ENCODE measurements around the gene RFC2. TPM values are rescaled to one million over a fixed set of nuclear protein-coding genes. Genes with fewer than 3 reads are reported as not detected.

RFC2 gene
- total RNA-seq, 4 donors from 2014 or later = 8.2 to 15.2 (median 12.7) TPM

DNA sequence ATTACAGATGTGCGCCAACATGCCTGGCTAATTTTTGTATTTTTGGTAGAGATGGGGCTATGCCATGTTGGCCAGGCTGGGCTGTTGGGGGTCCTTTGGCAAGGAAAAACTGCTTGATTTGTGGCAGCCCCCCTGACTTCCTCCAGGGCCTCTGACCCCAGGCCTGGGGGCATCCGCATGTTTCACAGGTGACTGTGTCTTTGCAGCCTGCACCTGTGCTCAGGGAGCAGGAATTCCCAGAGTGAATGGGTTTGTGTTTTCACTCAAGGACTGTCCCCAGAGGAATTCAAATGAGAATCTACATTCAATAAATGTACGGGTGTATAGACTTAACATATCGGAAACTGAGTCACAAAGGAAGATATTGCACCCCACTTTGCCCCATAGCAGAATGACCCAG is 23.4 kb upstream of the RFC2 start:
- H3K36me3 ChIP-seq = no peaks in the 10 kb centered on the region
- no peak overlapping the region for H3K4me3 ChIP-seq
- no peak for TF ChIP-seq POLR2A (IDR thresholded peaks at IDR 0.05)
- TF ChIP-seq, protein P1, sequence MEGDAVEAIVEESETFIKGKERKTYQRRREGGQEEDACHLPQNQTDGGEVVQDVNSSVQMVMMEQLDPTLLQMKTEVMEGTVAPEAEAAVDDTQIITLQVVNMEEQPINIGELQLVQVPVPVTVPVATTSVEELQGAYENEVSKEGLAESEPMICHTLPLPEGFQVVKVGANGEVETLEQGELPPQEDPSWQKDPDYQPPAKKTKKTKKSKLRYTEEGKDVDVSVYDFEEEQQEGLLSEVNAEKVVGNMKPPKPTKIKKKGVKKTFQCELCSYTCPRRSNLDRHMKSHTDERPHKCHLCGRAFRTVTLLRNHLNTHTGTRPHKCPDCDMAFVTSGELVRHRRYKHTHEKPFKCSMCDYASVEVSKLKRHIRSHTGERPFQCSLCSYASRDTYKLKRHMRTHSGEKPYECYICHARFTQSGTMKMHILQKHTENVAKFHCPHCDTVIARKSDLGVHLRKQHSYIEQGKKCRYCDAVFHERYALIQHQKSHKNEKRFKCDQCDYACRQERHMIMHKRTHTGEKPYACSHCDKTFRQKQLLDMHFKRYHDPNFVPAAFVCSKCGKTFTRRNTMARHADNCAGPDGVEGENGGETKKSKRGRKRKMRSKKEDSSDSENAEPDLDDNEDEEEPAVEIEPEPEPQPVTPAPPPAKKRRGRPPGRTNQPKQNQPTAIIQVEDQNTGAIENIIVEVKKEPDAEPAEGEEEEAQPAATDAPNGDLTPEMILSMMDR (IDR thresholded peaks at IDR 0.05 in 4 of 5, conservative IDR thresholded peaks at IDR 0.05 in 1 of 5) = no peak
- DNase-seq (no peak), ATAC-seq (no peak)
- H3K27ac ChIP-seq = no peak overlapping the region
- H3K9me3 ChIP-seq = no peaks in the 10 kb centered on the region
- intact Hi-C loops (cut with DNase I; ENCODE audit: low total_unique reads) (no loop called here), in situ Hi-C loops (cut with MboI; ENCODE audit: low sequenced_read_pairs in 4 of 4) (no loop called here)
- H3K4me1 ChIP-seq = no peaks in the 10 kb centered on the region
- no peaks in the 10 kb centered on the region for H3K27me3 ChIP-seq

DNA sequence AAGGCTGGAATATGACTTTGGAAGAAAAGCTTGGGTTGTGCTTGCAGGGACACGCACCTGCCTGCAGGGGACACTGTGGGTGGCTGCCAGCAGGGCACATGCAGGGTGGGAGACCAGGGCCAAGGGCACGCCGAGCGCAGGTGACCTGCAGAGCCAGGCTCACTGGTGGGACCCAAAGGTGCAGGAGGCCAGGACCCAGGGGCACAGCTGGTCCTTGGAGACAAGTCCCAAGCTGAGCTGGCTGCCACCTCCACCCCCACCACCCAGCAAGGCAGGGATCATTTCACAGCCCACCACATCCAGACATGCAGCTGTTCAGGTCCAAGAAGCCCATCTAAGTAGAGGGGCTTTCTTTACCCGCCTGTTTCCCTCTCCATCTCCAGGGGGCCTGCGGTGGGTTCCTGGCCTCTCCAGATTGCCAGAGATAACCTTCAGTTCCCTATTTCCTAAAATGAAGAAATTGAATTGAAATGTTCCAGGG is 21.2 kb upstream of the RFC2 start:
- H3K4me1 ChIP-seq = peaks cover 0 to 5% of the 10 kb centered on the region in 2 donors
- H3K27ac ChIP-seq = no peak overlapping the region
- in situ Hi-C loops (cut with MboI; ENCODE audit: low sequenced_read_pairs in 4 of 4) = no loop called here

GRCh38 chr7:74272305-74273038 is 18.3 kb upstream of the RFC2 start:
- Histone ChIP-seq H3K27ac (peak overlapping the region; percentile 67 to 77 (median 74)), H3K4me3 (peak overlapping the region in 2 of 4 donors; percentile 3 to 13), H3K27me3 (no peaks in the 10 kb centered on the region), H3K9me3 (no peaks in the 10 kb centered on the region), H3K4me1 (peaks cover 0 to 5% of the 10 kb centered on the region in 2 donors), H3K36me3 (no peaks in the 10 kb centered on the region)
- in situ Hi-C loops (cut with MboI; ENCODE audit: low sequenced_read_pairs in 4 of 4) (no loop called here), intact Hi-C loops (cut with DNase I; ENCODE audit: low total_unique reads) (no loop called here)
- TF ChIP-seq, protein P1 (IDR thresholded peaks at IDR 0.05 in 4 of 5, conservative IDR thresholded peaks at IDR 0.05 in 1 of 5) = no peak
- peak in 1 of 2 donors; percentile 23 for TF ChIP-seq POLR2A (IDR thresholded peaks at IDR 0.05)
- ATAC-seq = peak; percentile 58 to 61
- DNase-seq = peak; percentile 32 to 57

More for the DNA sequence above, 21.2 kb upstream of the RFC2 start:
- intact Hi-C loops (cut with DNase I; ENCODE audit: low total_unique reads) = no loop called here
- Histone ChIP-seq H3K36me3 (no peaks in the 10 kb centered on the region), H3K27me3 (no peaks in the 10 kb centered on the region), H3K9me3 (no peaks in the 10 kb centered on the region), H3K4me3 (no peak overlapping the region)
- no peak for DNase-seq
- no peak for ATAC-seq
- TF ChIP-seq, protein P1 (IDR thresholded peaks at IDR 0.05 in 4 of 5, conservative IDR thresholded peaks at IDR 0.05 in 1 of 5) = peak in 2 of 5 experiments; percentile 9 to 26
- TF ChIP-seq POLR2A (IDR thresholded peaks at IDR 0.05) = no peak

- Histone ChIP-seq H3K27me3 (no peaks in the 10 kb centered on the region), H3K27ac (peak overlapping the region; percentile 67 to 77 (median 74)), H3K36me3 (no peaks in the 10 kb centered on the region), H3K4me1 (peaks cover 0 to 5% of the 10 kb centered on the region in 2 donors), H3K4me3 (peak overlapping the region in 2 of 4 donors; percentile 3 to 13), H3K9me3 (no peaks in the 10 kb centered on the region)
- intact Hi-C loops (cut with DNase I; ENCODE audit: low total_unique reads) = no loop called here
- ATAC-seq (no peak), DNase-seq (no peak)
- in situ Hi-C loops (cut with MboI; ENCODE audit: low sequenced_read_pairs in 4 of 4) = no loop called here
- TF ChIP-seq, protein P1 (IDR thresholded peaks at IDR 0.05 in 4 of 5, conservative IDR thresholded peaks at IDR 0.05 in 1 of 5) = no peak
- no peak for TF ChIP-seq POLR2A (IDR thresholded peaks at IDR 0.05)
These were observed 17.5 kb upstream of the RFC2 start for GRCh38 chr7:74271742-74272141.
